Measurements from ENCODE around the gene PTCSC3.

- TF ChIP-seq CTCF (IDR thresholded peaks at IDR 0.05): no peak
- no peak for TF ChIP-seq POLR2A (IDR thresholded peaks at IDR 0.05)
- TF ChIP-seq POLR2AphosphoS5 (IDR thresholded peaks at IDR 0.05): no peak
These were observed 49.6 kb upstream of the PTCSC3 start for GRCh38 chr14:36226164-36226563.

All from gastroesophageal sphincter (tissue), 3 donors.